PC-3 (cell line): ENCODE results near the gene BRINP2. TPM values are rescaled to one million over a fixed set of nuclear protein-coding genes. Genes with fewer than 3 reads are reported as not detected.

Experiments
- ATAC-seq: fragments of 200-7000 bp; cut with Tn5 transposase; 2 replicates; pipeline ENCODE4 v1.9.1; 2020; ENCODE audit warnings: mild to moderate bottlenecking, moderate library complexity
- BruUV-seq: library from RNA; stranded (reverse); fragments of 400-500 nt; replicated peaks from 2 replicates; lab custom pipeline; 2021; lab: Mats Ljungman, UMichigan
- CTCF ChIA-PET: fragments of 300-600 bp; sonication (Branson Sonifier 250); formaldehyde crosslinking; loops from one replicate; lab custom pipeline; 2022; ENCODE audit warnings: antibody characterized with exemption; lab: Charles Lee
- POLR2A ChIA-PET: fragments of 300-600 bp; sonication (Branson Sonifier 250); formaldehyde crosslinking; loops from one replicate; lab custom pipeline; 2022; ENCODE audit warnings: antibody characterized with exemption; ENCODE audit not compliant: unreplicated experiment; lab: Charles Lee
- DNase-seq: peaks from one replicate; pipeline ENCODE4 v3.0.0-alpha.2; 2015
- H2AFZ ChIP-seq: fragments of 300-600 bp; sonication (generic); 2 replicates; pipeline ENCODE4 v1.6.0; 2016; ENCODE audit warnings: antibody characterized with exemption, low read length
- H3F3A ChIP-seq: fragments of 300-600 bp; sonication (generic); one replicate; pipeline ENCODE4 v1.6.0; 2017; ENCODE audit warnings: antibody characterized with exemption, low read length, control low read depth, mild to moderate bottlenecking; ENCODE audit not compliant: unreplicated experiment
- H3K27ac ChIP-seq: fragments of 300-600 bp; sonication (generic); 2 replicates; pipeline ENCODE4 v1.5.1; 2016; ENCODE audit warnings: mild to moderate bottlenecking, low read length
- H3K27me3 ChIP-seq: fragments of 300-600 bp; sonication (generic); 2 replicates; pipeline ENCODE4 v1.6.1; 2016; ENCODE audit warnings: low read length, mixed read lengths
- H3K36me3 ChIP-seq: fragments of 300-600 bp; sonication (generic); 2 replicates; pipeline ENCODE4 v1.6.1; 2016; ENCODE audit warnings: low read depth, mixed run types, low read length, mixed read lengths
- H3K4me1 ChIP-seq: fragments of 300-600 bp; sonication (generic); 2 replicates; pipeline ENCODE4 v1.5.1; 2016; ENCODE audit warnings: low read length; ENCODE audit not compliant: insufficient read depth
- H3K4me2 ChIP-seq: fragments of 300-600 bp; sonication (generic); 2 replicates; pipeline ENCODE4 v1.6.0; 2016; ENCODE audit warnings: low read length
- H3K4me3 ChIP-seq: fragments of 300-600 bp; sonication (generic); 2 replicates; pipeline ENCODE4 v1.5.1; 2016; ENCODE audit warnings: mild to moderate bottlenecking, low read length, mixed read lengths
- H3K79me2 ChIP-seq: fragments of 300-600 bp; sonication (generic); 2 replicates; pipeline ENCODE4 v1.6.1; 2017; ENCODE audit warnings: low read length, mixed read lengths
- H3K9ac ChIP-seq: fragments of 300-600 bp; sonication (generic); 2 replicates; pipeline ENCODE4 v1.6.0; 2016; ENCODE audit warnings: mild to moderate bottlenecking, low read length
- H3K9me2 ChIP-seq: fragments of 300-600 bp; sonication (generic); replicated peaks from 2 replicates; pipeline ENCODE4 v1.6.1; 2016; ENCODE audit warnings: mixed run types, low read length, mixed read lengths
- H3K9me3 ChIP-seq: fragments of 300-600 bp; sonication (generic); 2 replicates; pipeline ENCODE4 v1.6.1; 2016; ENCODE audit warnings: low read length, mixed read lengths
- H4K20me1 ChIP-seq: fragments of 300-600 bp; sonication (generic); 2 replicates; pipeline ENCODE4 v1.6.1; 2016; ENCODE audit warnings: low read length, mixed read lengths
- EZH2 ChIP-seq: fragments of 300-600 bp; sonication (generic); IDR thresholded peaks from one replicate; pipeline ENCODE4 v1.6.1; 2017; ENCODE audit warnings: antibody characterized with exemption, mild to moderate bottlenecking, low read length; ENCODE audit not compliant: unreplicated experiment
- EZH2phosphoT487 ChIP-seq: fragments of 300-600 bp; sonication (generic); IDR thresholded peaks from 2 replicates; pipeline ENCODE4 v1.6.1; 2018; ENCODE audit warnings: mild to moderate bottlenecking, antibody characterized with exemption, low read length, borderline replicate concordance
- intact Hi-C: fragments of 100-400 bp; cut with micrococcal nuclease; formaldehyde crosslinking; loops from 2 replicates; pipeline ENCODE4 v1.9.0; 2023
- total RNA-seq: library from RNA; depleted of rRNA; stranded (reverse); fragments of >200 nt; gene quantifications from 2 replicates; pipeline ENCODE4 v1.2.3, GENCODE V29; 2014
- TF ChIP-seq, protein P1 (sequence below): fragments of 300-600 bp; sonication (generic); conservative IDR thresholded peaks from 2 replicates; pipeline ENCODE4 v1.5.1; 2017; ENCODE audit warnings: antibody characterized with exemption, low read depth, mild to moderate bottlenecking, low read length

The BRINP2 gene
- total RNA-seq, 1 experiment from 2014 or later = 2.6 TPM

DNA sequence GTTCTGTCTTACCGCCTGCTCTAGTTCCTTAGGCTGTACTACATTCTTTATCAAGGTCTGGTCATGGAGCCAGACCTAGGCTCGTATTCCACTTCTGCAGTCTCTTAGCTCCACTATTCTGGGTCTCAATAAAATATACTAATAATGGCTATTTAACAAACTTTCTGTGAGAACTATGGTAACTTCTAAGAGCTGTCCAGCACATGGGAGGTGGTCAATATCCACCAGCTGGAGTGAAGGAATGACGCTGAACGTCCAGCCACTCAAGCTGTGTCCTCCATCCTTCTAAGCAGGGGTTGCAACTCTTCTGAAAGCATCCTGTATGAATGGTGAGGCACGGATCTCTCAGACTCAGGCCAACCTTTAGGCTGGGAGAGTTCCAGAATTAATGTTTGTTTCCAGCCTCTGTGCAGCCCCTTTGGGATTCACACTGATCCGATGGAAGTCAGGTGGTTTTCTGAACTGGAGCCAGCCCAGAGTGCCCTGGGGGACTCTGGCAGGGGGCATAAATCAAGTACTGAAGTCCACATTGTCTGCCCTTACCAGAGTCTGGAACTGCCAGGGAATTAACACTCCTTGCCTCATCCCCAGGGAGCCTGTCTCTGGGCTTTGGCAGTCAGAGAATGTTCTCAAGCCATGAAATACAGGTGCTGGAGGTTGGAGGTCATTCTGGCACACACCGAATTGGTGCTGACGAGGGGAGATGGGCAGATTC lies 57.4 kb downstream of the BRINP2 start:
- H3K9ac ChIP-seq = no peak overlapping the region
- TF ChIP-seq, protein P1, sequence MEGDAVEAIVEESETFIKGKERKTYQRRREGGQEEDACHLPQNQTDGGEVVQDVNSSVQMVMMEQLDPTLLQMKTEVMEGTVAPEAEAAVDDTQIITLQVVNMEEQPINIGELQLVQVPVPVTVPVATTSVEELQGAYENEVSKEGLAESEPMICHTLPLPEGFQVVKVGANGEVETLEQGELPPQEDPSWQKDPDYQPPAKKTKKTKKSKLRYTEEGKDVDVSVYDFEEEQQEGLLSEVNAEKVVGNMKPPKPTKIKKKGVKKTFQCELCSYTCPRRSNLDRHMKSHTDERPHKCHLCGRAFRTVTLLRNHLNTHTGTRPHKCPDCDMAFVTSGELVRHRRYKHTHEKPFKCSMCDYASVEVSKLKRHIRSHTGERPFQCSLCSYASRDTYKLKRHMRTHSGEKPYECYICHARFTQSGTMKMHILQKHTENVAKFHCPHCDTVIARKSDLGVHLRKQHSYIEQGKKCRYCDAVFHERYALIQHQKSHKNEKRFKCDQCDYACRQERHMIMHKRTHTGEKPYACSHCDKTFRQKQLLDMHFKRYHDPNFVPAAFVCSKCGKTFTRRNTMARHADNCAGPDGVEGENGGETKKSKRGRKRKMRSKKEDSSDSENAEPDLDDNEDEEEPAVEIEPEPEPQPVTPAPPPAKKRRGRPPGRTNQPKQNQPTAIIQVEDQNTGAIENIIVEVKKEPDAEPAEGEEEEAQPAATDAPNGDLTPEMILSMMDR = no peak
- TF ChIP-seq EZH2phosphoT487 (no peak), EZH2 (no peak)
- no peaks in the 10 kb centered on the region for H4K20me1 ChIP-seq
- intact Hi-C loops = no loop called here
- H3K9me2 ChIP-seq = no peaks in the 10 kb centered on the region
- peaks cover 10% of the 10 kb centered on the region for H3K4me1 ChIP-seq
- H3K4me2 ChIP-seq = peak overlapping the region; percentile 41; the same call in 1 of the 2 replicates
- ATAC-seq (no peak), DNase-seq (no peak)
- no TSS peak for BruUV-seq
- H3K79me2 ChIP-seq = no peaks in the 10 kb centered on the region
- H3F3A ChIP-seq = no peaks in the 10 kb centered on the region
- H3K9me3 ChIP-seq = no peaks in the 10 kb centered on the region
- H2AFZ ChIP-seq = peak overlapping the region; percentile 58; the same call in 1 of the 2 replicates
- POLR2A ChIA-PET = no interaction called here
- CTCF ChIA-PET = no interaction called here
- H3K27ac ChIP-seq = peak overlapping the region; percentile 54
- no peak overlapping the region for H3K4me3 ChIP-seq
- H3K36me3 ChIP-seq = no peaks in the 10 kb centered on the region
- H3K27me3 ChIP-seq = no peaks in the 10 kb centered on the region

DNA sequence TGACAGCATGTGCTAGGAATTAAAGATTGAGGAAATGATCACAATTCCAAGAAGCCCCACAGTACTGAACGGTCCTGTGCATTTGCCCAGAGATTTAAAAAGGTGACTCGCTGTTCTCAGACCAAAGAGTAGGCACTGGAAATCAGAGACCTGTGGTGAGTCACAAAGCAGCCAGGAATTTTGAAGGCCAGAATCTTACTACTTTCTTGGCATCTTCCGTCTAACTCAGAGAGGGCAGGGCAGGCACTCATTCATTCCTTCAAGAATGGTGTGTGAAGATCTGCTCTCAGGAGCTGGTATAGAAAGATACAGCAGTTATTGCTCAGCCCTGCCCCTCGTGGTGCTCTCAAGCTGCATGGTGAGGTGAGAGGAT lies 57.9 kb downstream of the BRINP2 start:
- H3K4me1 ChIP-seq = peaks cover 10% of the 10 kb centered on the region
- no TSS peak for BruUV-seq
- H3F3A ChIP-seq = no peaks in the 10 kb centered on the region
- no peaks in the 10 kb centered on the region for H3K9me3 ChIP-seq
- no peaks in the 10 kb centered on the region for H4K20me1 ChIP-seq
- no peaks in the 10 kb centered on the region for H3K27me3 ChIP-seq
- H2AFZ ChIP-seq = peak overlapping the region; percentile 58; the same call in 1 of the 2 replicates
- peak; percentile 85 for ATAC-seq
- TF ChIP-seq EZH2phosphoT487 = no peak
- TF ChIP-seq, protein P1 = peak; percentile 21; the same call in 1 of the 2 replicates
- H3K9me2 ChIP-seq = no peaks in the 10 kb centered on the region
- peak; percentile 71 for DNase-seq
- ChIA-PET CTCF (no interaction called here), POLR2A (no interaction called here)
- no peaks in the 10 kb centered on the region for H3K36me3 ChIP-seq
- no peak overlapping the region for H3K4me3 ChIP-seq
- H3K79me2 ChIP-seq = no peaks in the 10 kb centered on the region
- intact Hi-C loops = no loop called here
- no peak overlapping the region for H3K9ac ChIP-seq
- H3K4me2 ChIP-seq = peak overlapping the region; percentile 41; the same call in 1 of the 2 replicates
- peak overlapping the region; percentile 54 for H3K27ac ChIP-seq

DNA sequence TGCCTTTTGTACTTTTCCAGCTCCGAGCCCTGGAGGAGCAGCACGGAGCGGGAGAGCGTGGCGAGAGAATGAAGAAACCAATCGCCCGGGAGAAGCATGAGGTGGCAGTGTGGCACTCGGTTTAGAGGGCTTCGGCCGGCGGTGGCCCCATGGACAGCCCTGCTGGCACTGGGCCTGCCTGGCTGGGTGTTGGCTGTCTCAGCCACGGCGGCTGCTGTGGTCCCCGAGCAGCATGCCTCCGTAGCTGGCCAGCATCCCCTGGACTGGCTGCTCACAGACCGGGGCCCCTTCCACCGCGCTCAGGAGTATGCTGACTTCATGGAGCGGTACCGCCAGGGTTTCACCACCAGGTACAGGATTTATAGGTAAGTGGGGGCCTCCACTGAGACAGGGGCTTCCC lies 59.0 kb downstream of the BRINP2 start:
- Histone ChIP-seq H2AFZ (no peak overlapping the region), H3K9ac (no peak overlapping the region), H3K9me2 (no peaks in the 10 kb centered on the region), H3K4me2 (no peak overlapping the region), H3K27me3 (no peaks in the 10 kb centered on the region), H3F3A (no peaks in the 10 kb centered on the region), H3K36me3 (no peaks in the 10 kb centered on the region), H3K4me3 (no peak overlapping the region), H3K79me2 (no peaks in the 10 kb centered on the region), H4K20me1 (no peaks in the 10 kb centered on the region), H3K27ac (no peak overlapping the region), H3K4me1 (peaks cover 10% of the 10 kb centered on the region), H3K9me3 (no peaks in the 10 kb centered on the region)
- no peak for ATAC-seq
- no peak for DNase-seq
- no TSS peak for BruUV-seq
- POLR2A ChIA-PET = no interaction called here
- CTCF ChIA-PET = no interaction called here
- intact Hi-C loops = loop anchor here (5.0 kb wide), 1 partner anchor 42 kb away; no protein-coding TSS in a partner anchor
- TF ChIP-seq EZH2phosphoT487 (no peak), EZH2 (no peak)
- TF ChIP-seq, protein P1 = no peak
